Measurements from ENCODE around the gene CTBP1. TPM values are rescaled to one million over a fixed set of nuclear protein-coding genes. Genes with fewer than 3 reads are reported as not detected.

Gene CTBP1
- total and polyA plus RNA-seq, 8 donors: 91.5 to 131 (median 109) TPM

GRCh38 chr4:1296324-1297022 is 47.5 kb upstream of the CTBP1 start:
- Histone ChIP-seq H3K36me3 (peaks cover 0 to 7% (median 0%) of the 10 kb centered on the region in 3 donors), H3K27me3 (no peaks in the 10 kb centered on the region), H3K27ac (no peak overlapping the region), H3K4me3 (no peak overlapping the region), H3K4me1 (peaks cover 9 to 32% (median 25%) of the 10 kb centered on the region in 3 donors), H3K9me3 (no peaks in the 10 kb centered on the region)
- WGBS, 2 donors: 85 to 89% methylated on average over 18 of the region's 18 CpGs
- ATAC-seq (no peak), FAIRE-seq (no peak), DNase-seq (no peak)
- intact Hi-C loops (cut with DNase I): no loop called here
- no peak for TF ChIP-seq CTCF (IDR thresholded peaks at IDR 0.05)

GRCh38 chr4:1295405-1296055 is 46.6 kb upstream of the CTBP1 start:
- H3K4me1 ChIP-seq: peaks cover 17 to 38% (median 28%) of the 10 kb centered on the region in 3 donors
- FAIRE-seq (no peak), ATAC-seq (no peak), DNase-seq (peak in 1 of 6 donors; percentile 63)
- peaks cover 0 to 7% (median 0%) of the 10 kb centered on the region in 3 donors for H3K36me3 ChIP-seq
- no peak overlapping the region for H3K27ac ChIP-seq
- H3K9me3 ChIP-seq: no peaks in the 10 kb centered on the region
- intact Hi-C loops (cut with DNase I): no loop called here
- H3K4me3 ChIP-seq: no peak overlapping the region
- no peaks in the 10 kb centered on the region for H3K27me3 ChIP-seq
- TF ChIP-seq CTCF (IDR thresholded peaks at IDR 0.05): no peak
- 81 to 86% methylated on average over 24 of the region's 24 CpGs for WGBS, 2 donors

- TF ChIP-seq CTCF (IDR thresholded peaks at IDR 0.05): no peak
- peaks cover 17 to 35% (median 28%) of the 10 kb centered on the region in 3 donors for H3K4me1 ChIP-seq
- H3K27me3 ChIP-seq: no peaks in the 10 kb centered on the region
- no peak overlapping the region for H3K27ac ChIP-seq
- 44 to 52% methylated on average over 10 of the region's 10 CpGs for WGBS, 2 donors
- intact Hi-C loops (cut with DNase I): no loop called here
- FAIRE-seq: no peak
- no peaks in the 10 kb centered on the region for H3K9me3 ChIP-seq
- H3K4me3 ChIP-seq: no peak overlapping the region
- DNase-seq: peak in 1 of 6 donors; percentile 52
- peaks cover 0 to 7% (median 0%) of the 10 kb centered on the region in 3 donors for H3K36me3 ChIP-seq
- no peak for ATAC-seq
These were observed 46.0 kb upstream of the CTBP1 start for GRCh38 chr4:1294891-1295290.

- peaks cover 17 to 35% (median 28%) of the 10 kb centered on the region in 3 donors for H3K4me1 ChIP-seq
- peaks cover 0 to 7% (median 0%) of the 10 kb centered on the region in 3 donors for H3K36me3 ChIP-seq
- H3K4me3 ChIP-seq: no peak overlapping the region
- no peaks in the 10 kb centered on the region for H3K27me3 ChIP-seq
- FAIRE-seq (no peak), DNase-seq (peak in 1 of 6 donors; percentile 53), ATAC-seq (no peak)
- TF ChIP-seq CTCF (IDR thresholded peaks at IDR 0.05): no peak
- no peaks in the 10 kb centered on the region for H3K9me3 ChIP-seq
- intact Hi-C loops (cut with DNase I): no loop called here
- peak overlapping the region in 1 of 4 donors; percentile 17 for H3K27ac ChIP-seq
- WGBS, 2 donors: 72 to 81% methylated on average over 14 of the region's 14 CpGs
These were observed 45.5 kb upstream of the CTBP1 start for GRCh38 chr4:1294424-1294823.

Measured in pancreas (tissue), 10 donors.